HepG2 (cell line): ENCODE data around the gene STAT5A. TPM values are rescaled to one million over a fixed set of nuclear protein-coding genes. Genes with fewer than 3 reads are reported as not detected.

Source experiments
- ATF7-NPFF ChIP-seq: sonication (generic); formaldehyde crosslinking; IDR thresholded peaks from 2 replicates; pipeline ENCODE4 v1.8.1; 2023; ENCODE audit warnings: mild to moderate bottlenecking, low read depth, missing genetic modification reagents, moderate library complexity
- CREBL2 ChIP-seq: sonication (generic); formaldehyde crosslinking; IDR thresholded peaks from 2 replicates; pipeline ENCODE4 v1.8.1; 2023; ENCODE audit warnings: missing genetic modification reagents, mild to moderate bottlenecking, borderline replicate concordance
- DR1 ChIP-seq: sonication (generic); formaldehyde crosslinking; IDR thresholded peaks from 2 replicates; pipeline ENCODE4 v1.8.0; 2021; ENCODE audit warnings: mild to moderate bottlenecking, missing genetic modification reagents, inconsistent platforms
- KDM4B ChIP-seq: sonication (generic); formaldehyde crosslinking; IDR thresholded peaks from 2 replicates; pipeline ENCODE4 v1.4.0; 2020; ENCODE audit warnings: missing genetic modification reagents
- ONECUT2 ChIP-seq: sonication (generic); formaldehyde crosslinking; IDR thresholded peaks from 2 replicates; pipeline ENCODE4 v1.4.0; 2020; ENCODE audit warnings: missing genetic modification reagents
- POLR2AphosphoS5 ChIP-seq: IDR thresholded peaks from 2 replicates; pipeline ENCODE4 v1.6.1; 2012; ENCODE audit warnings: low read depth, low read length
- XRCC5 ChIP-seq: fragments of 200-400 bp; formaldehyde crosslinking; optimal IDR thresholded peaks from 2 replicates; pipeline ENCODE3; 2017; ENCODE audit warnings: mild to moderate bottlenecking, low read length
- ZBTB40 ChIP-seq, 2 experiments: fragments of 450-650 bp in 1 of 2; sonication (generic) in 1 of 2; formaldehyde crosslinking in 1 of 2; IDR thresholded peaks; 2 replicates each; pipeline versions ENCODE4 v1.6.1 to v1.8.0; 2016 to 2022; ENCODE audit warnings: antibody characterized with exemption in 1 of 2, mild to moderate bottlenecking in 1 of 2, missing genetic modification reagents in 1 of 2
- ZNF235 ChIP-seq: sonication (generic); formaldehyde crosslinking; IDR thresholded peaks from 2 replicates; pipeline ENCODE4 v1.8.1; 2023; ENCODE audit warnings: mild to moderate bottlenecking, missing genetic modification reagents, borderline replicate concordance
- ZNF646 ChIP-seq: sonication (generic); formaldehyde crosslinking; IDR thresholded peaks from 2 replicates; pipeline ENCODE4 v1.9.0; 2021; ENCODE audit warnings: mild to moderate bottlenecking, missing genetic modification reagents
- polyA plus RNA-seq, 8 experiments: library from polyadenylated mRNA; depleted of rRNA in 3 of 8; stranded (reverse) in 7 of 8; unstranded in 1 of 8; fragments of >200 nt; fragmentation: Illumina TruSeq in 4 of 8; extraction: Trizol in 4 of 8; gene quantifications; 2 replicates each; pipeline versions ENCODE4 v1.2.1 to v1.2.3, GENCODE V29; 2011 to 2016; ENCODE audit warnings: low read depth in 4 of 8, missing spikeins in 1 of 8, mixed read lengths in 1 of 8; ENCODE audit not compliant: insufficient read depth in 1 of 8
- total RNA-seq, 5 experiments: library from RNA; depleted of rRNA; stranded (reverse); fragments of >200 nt; fragmentation: Illumina TruSeq; extraction: Trizol; gene quantifications; 2 replicates each; pipeline ENCODE4 v1.2.3, GENCODE V29; 2016; ENCODE audit warnings: low read depth in 1 of 5

The STAT5A gene
- total and polyA plus RNA-seq, 2 of the 13 experiments (the other 11 are each of a cell fraction or from before 2014, with no cell fraction given): 1.4 to 4.1 TPM

- TF ChIP-seq ZNF646 (CRISPR knock-in tag) (0 out of 2 replicates have a peak, but pooled peaks have one; percentile 38), ONECUT2 (CRISPR knock-in tag) (0 out of 2 replicates have a peak, but pooled peaks have one; percentile 12), POLR2AphosphoS5 (peak; percentile 84), XRCC5 (peak; percentile 49), DR1 (peak; percentile 64; the same call in 1 of the 2 replicates), KDM4B (CRISPR knock-in tag) (peak; percentile 42; the same call in 1 of the 2 replicates), ATF7-NPFF (CRISPR knock-in tag) (no peak), ZNF235 (CRISPR knock-in tag) (no peak; the same call in 1 of the 2 replicates), CREBL2 (CRISPR knock-in tag) (no peak), ZBTB40 (IDR thresholded peaks at IDR 0.05) (no peak), ZBTB40 (CRISPR knock-in tag; IDR thresholded peaks at IDR 0.05) (peak; percentile 52)
Measured at GRCh38 chr17:42311240-42312034, 23.1 kb downstream of the STAT5A start (continued).
